Esophagus mucosa (tissue), 1 donor: ENCODE data around the gene HOXD12. TPM values are rescaled to one million over a fixed set of nuclear protein-coding genes. Genes with fewer than 3 reads are reported as not detected.

Experiments
- ATAC-seq: fragments of 200-7000 bp; cut with Tn5 transposase; one replicate; pipeline ENCODE4 v1.9.1; 2020
- total RNA-seq: library from RNA; stranded (reverse); gene quantifications from one replicate; pipeline ENCODE4 v1.2.4, GENCODE V29; 2023
- donor health status: DM: yes; HTN: yes; CAD: no.

Gene HOXD12
- total RNA-seq, 1 donor from 2014 or later, result not detected

GRCh38 chr2:176132205-176133171 is 32.9 kb downstream of the HOXD12 start:
- ATAC-seq, result no peak

- no peak for ATAC-seq
These were observed 33.8 kb downstream of the HOXD12 start for GRCh38 chr2:176133389-176133788.

GRCh38 chr2:176134035-176134434 is 34.4 kb downstream of the HOXD12 start:
- no peak for ATAC-seq

- no peak for ATAC-seq
These were observed 35.4 kb downstream of the HOXD12 start for GRCh38 chr2:176135035-176135440.

- ATAC-seq, result no peak
These were observed 37.0 kb downstream of the HOXD12 start for GRCh38 chr2:176136374-176137251.

- no peak for ATAC-seq
These were observed 37.6 kb downstream of the HOXD12 start for GRCh38 chr2:176137252-176137580.

- ATAC-seq, result no peak
These were observed 38.3 kb downstream of the HOXD12 start for GRCh38 chr2:176137906-176138305.

- ATAC-seq, result no peak
These were observed 38.9 kb downstream of the HOXD12 start for GRCh38 chr2:176138526-176138922.

GRCh38 chr2:176138923-176139660 is 39.5 kb downstream of the HOXD12 start:
- no peak for ATAC-seq

GRCh38 chr2:176139661-176140512 is 40.3 kb downstream of the HOXD12 start:
- no peak for ATAC-seq

- ATAC-seq, result peak; percentile 83
These were observed 41.1 kb downstream of the HOXD12 start for GRCh38 chr2:176140513-176141317.

- no peak for ATAC-seq
These were observed 42.7 kb downstream of the HOXD12 start for GRCh38 chr2:176142281-176142680.

- no peak for ATAC-seq
These were observed 45.7 kb downstream of the HOXD12 start for GRCh38 chr2:176145085-176145969.

GRCh38 chr2:176146101-176146500 is 46.5 kb downstream of the HOXD12 start:
- no peak for ATAC-seq

GRCh38 chr2:176146645-176147044 is 47.0 kb downstream of the HOXD12 start:
- ATAC-seq, result no peak

- no peak for ATAC-seq
These were observed 47.7 kb downstream of the HOXD12 start for GRCh38 chr2:176147210-176147799.

GRCh38 chr2:176147800-176148496 is 48.4 kb downstream of the HOXD12 start:
- ATAC-seq, result no peak

GRCh38 chr2:176148751-176149421 is 49.3 kb downstream of the HOXD12 start:
- peak; percentile 22 for ATAC-seq
